HUES64 (cell line): ENCODE data around the gene LMF2.

ENCODE experiments used
- H3K27ac ChIP-seq: 2 replicates; pipeline ENCODE4 v1.7.0; 2013; ENCODE audit warnings: low read depth, low read length, inconsistent platforms
- H3K27me3 ChIP-seq: 2 replicates; pipeline ENCODE4 v1.6.1; 2013; ENCODE audit warnings: mild to moderate bottlenecking, low read length; ENCODE audit not compliant: insufficient read depth
- H3K36me3 ChIP-seq: 2 replicates; pipeline ENCODE4 v1.6.1; 2013; ENCODE audit warnings: mild to moderate bottlenecking, low read length; ENCODE audit not compliant: insufficient read depth
- H3K4me1 ChIP-seq: 2 replicates; pipeline ENCODE4 v1.6.1; 2013; ENCODE audit warnings: mild to moderate bottlenecking, low read length, moderate library complexity; ENCODE audit not compliant: insufficient read depth
- H3K4me3 ChIP-seq: 2 replicates; pipeline ENCODE4 v1.5.1; 2013; ENCODE audit warnings: mild to moderate bottlenecking, low read length, moderate library complexity
- H3K9ac ChIP-seq: 2 replicates; pipeline ENCODE4 v1.6.1; 2013; ENCODE audit warnings: mild to moderate bottlenecking, low read depth, low read length
- H3K9me3 ChIP-seq: 2 replicates; pipeline ENCODE4 v1.6.1; 2013; ENCODE audit warnings: low read depth, low read length; ENCODE audit not compliant: insufficient read depth
- WGBS: fragments of 150-250, 120-280 bp; methylation state at CpG from one replicate; pipeline ENCODE4 v1.1.7; 2013; ENCODE audit warnings: missing lambda C conversion rate; 5-methylcytosine and 5-hydroxymethylcytosine counted together

LMF2 gene

GRCh38 chr22:50527921-50528681, 20.6 kb upstream of the LMF2 start:
- Histone ChIP-seq H3K9ac (no peak overlapping the region), H3K27me3 (peaks cover 67% of the 10 kb centered on the region), H3K4me3 (no peak overlapping the region), H3K36me3 (peaks cover 6% of the 10 kb centered on the region), H3K27ac (no peak overlapping the region), H3K9me3 (no peaks in the 10 kb centered on the region), H3K4me1 (no peaks in the 10 kb centered on the region; the same call in 1 of the 2 replicates)
- WGBS: 92% methylated on average over 18 of the region's 18 CpGs

DNA sequence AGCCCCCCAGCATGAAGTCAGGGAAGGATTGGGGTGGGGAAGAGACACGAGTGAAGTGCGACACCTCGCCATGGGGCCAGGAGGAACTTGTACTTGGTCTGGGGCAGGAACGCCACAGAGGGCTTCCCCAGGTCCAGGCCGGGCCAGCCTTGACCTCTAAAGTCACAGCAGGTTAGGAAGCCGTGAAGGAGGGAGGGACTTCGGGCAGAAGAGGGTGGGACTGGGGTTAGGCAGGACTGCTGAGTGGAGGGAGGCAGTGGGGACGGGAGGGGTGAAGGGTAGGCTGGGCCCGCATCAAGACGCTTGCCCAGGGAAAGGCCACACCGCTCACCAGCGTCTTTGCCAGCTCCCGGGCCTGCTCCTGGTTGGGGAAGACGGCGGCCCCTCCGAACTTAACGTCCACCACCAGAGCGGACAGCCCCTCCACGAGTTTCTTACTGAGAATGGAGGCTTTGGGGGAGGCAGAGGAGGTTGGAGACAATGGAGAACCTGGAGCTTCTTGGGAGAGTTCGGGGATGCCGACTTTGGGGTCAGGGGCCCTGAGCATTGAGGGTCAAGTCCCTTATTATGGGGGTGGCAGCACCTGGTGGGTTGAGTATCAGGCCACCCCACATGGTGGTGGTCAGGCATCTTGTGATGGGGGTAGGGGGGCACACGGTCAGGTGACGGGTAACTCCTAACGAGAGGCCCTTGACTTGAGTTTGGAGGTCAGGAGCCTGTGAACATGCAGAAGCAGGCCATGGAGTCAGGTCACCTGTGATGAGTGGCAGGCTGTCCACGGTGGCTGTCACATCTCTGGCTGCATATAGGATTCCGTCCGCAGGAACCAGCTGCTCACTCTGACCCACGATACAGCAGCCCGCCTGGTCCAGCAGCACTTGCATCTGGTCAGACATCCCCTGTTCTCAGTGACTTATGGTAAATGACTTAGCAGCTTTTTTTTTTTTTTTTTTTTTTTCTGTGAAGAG, 19.6 kb upstream of the LMF2 start:
- H3K27me3 ChIP-seq: peaks cover 57% of the 10 kb centered on the region
- H3K4me3 ChIP-seq: peak overlapping the region; percentile 79
- H3K4me1 ChIP-seq: no peaks in the 10 kb centered on the region; the same call in 1 of the 2 replicates
- no peaks in the 10 kb centered on the region for H3K9me3 ChIP-seq
- 49% methylated on average over 29 of the region's 29 CpGs for WGBS
- H3K27ac ChIP-seq: no peak overlapping the region
- peaks cover 15% of the 10 kb centered on the region for H3K36me3 ChIP-seq
- H3K9ac ChIP-seq: no peak overlapping the region

DNA sequence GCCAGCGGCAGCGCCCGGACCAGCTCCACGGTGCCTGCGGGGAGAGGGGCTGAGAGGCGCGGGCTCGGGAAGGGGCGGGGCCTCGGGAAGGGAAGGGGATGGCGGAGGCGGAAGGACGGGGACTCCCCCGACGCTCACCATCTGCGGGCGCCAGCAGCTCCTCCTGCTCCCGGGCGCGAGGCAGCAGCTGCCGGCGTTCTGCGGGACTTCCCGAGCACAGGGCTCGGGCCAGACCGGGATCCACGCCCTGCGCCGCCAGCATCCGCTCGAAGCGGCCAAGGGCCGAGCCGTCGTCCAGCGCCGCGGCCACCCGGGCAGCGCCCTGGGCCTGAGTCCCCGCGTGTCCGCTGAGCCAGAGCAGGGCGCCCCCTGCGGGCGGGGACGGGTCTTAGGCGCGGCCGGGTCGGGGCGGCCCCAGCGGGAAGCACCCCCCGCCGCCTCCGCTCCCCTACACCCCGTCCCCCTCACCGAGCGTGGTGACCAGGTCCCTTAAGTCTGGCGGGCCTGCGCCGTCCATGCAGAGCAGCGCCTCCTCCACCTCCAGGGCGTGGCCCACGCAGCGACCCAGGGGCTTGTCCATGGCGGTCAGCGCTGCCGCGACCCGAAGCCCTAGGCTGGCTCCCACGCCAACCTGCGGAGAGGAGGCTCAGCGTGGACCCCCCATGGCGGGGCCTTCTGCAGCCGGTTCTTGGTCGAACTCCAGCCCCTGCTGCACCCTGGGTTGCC, 18.8 kb upstream of the LMF2 start:
- peaks cover 22% of the 10 kb centered on the region for H3K36me3 ChIP-seq
- peak overlapping the region; percentile 92; the same call in 1 of the 2 replicates for H3K27ac ChIP-seq
- H3K9ac ChIP-seq: peak overlapping the region; percentile 77
- no peaks in the 10 kb centered on the region for H3K9me3 ChIP-seq
- WGBS: under 1% methylated on average over 77 of the region's 77 CpGs
- H3K4me1 ChIP-seq: no peaks in the 10 kb centered on the region; the same call in 1 of the 2 replicates
- H3K4me3 ChIP-seq: peak overlapping the region; percentile 79
- peaks cover 49% of the 10 kb centered on the region for H3K27me3 ChIP-seq

- Histone ChIP-seq H3K4me3 (peak overlapping the region; percentile 79), H3K36me3 (peaks cover 26% of the 10 kb centered on the region)
- WGBS: under 1% methylated on average over 33 of the region's 33 CpGs
These were observed 18.3 kb upstream of the LMF2 start for GRCh38 chr22:50525858-50526107.

DNA sequence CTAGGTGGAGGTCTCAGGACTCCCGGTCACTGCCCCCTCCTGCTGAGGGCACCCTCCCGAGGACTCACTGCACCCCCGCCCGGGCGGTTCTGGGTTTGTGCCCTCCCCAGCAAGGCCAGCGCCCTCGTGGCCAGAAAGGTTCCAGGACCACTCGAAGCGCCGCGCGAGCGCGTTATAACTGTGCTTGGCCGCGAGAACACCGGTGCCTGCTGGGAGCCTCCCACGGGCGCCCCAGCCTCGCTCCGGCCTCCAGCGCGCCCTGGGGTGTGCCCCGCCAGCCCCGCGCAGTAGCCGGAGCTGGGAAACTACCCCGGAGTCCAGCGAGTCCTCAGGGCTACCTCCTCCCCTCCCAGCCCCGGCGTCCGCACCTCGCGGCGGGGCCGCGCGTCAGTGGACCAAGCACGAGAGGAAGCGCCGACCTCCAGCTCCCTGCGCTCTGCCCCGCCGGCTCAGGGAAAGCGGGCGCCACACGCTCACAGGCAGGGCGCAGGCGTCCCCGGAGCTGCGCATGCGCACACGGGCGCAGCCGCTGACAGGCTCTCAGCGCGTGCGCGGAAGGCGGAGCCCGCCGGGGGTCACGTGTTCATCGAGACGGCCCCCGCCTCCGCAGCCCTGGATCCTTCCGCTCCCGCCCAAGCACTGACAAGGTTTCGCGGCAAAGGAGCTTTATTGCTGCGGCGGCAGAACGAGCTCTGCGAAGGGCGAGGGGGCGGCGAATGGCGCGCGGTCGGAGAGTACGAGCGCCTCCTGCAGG, 17.8 kb upstream of the LMF2 start, which contains the start of gene SCO2:
SCO2 (minus strand) TSS at position 495 of the 754 bp plus-strand sequence. CDS start 1,187 bp downstream, outside the sequence.
- peaks cover 39% of the 10 kb centered on the region for H3K27me3 ChIP-seq
- H3K4me3 ChIP-seq: peak within 1 kb of the TSS; percentile 79
- no peaks in the 10 kb centered on the region for H3K9me3 ChIP-seq
- H3K27ac ChIP-seq: peak within 1 kb of the TSS; percentile 92
- under 1% methylated on average over 84 of the region's 84 CpGs for WGBS
- H3K4me1 ChIP-seq: no peaks in the 10 kb centered on the region; the same call in 1 of the 2 replicates
- peaks cover 27% of the 10 kb centered on the region for H3K36me3 ChIP-seq
- peak within 1 kb of the TSS; percentile 77 for H3K9ac ChIP-seq

More at GRCh38 chr22:50525858-50526107, 18.3 kb upstream of the LMF2 start:
- no peaks in the 10 kb centered on the region for H3K9me3 ChIP-seq
- H3K27me3 ChIP-seq: peaks cover 44% of the 10 kb centered on the region
- H3K4me1 ChIP-seq: no peaks in the 10 kb centered on the region; the same call in 1 of the 2 replicates
- peak overlapping the region; percentile 92; the same call in 1 of the 2 replicates for H3K27ac ChIP-seq
- H3K9ac ChIP-seq: peak overlapping the region; percentile 77

DNA sequence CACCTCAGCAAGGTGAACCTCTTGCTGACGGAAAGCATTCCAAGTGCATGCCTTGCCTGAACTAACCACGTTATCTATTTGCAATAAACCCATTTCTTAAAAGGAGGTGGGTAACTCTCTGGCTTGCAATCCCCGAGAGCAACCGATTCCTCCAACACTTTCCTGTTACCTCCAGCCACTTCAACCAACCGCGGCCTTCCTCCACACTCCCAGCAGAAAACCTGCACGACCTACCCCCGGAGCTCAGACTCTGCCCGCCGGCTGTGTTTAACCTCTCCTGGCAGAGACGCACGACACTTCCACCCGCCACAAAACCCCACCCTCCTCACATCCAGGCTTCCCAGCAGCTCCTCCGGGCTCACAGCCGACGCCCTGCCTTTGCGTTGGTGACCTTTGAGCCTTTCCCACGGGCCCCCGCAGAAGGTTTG, 17.2 kb upstream of the LMF2 start:
- Histone ChIP-seq H3K4me1 (no peaks in the 10 kb centered on the region; the same call in 1 of the 2 replicates), H3K9ac (peak overlapping the region; percentile 77), H3K27me3 (peaks cover 33% of the 10 kb centered on the region), H3K27ac (peak overlapping the region; percentile 92), H3K4me3 (peak overlapping the region; percentile 79), H3K9me3 (no peaks in the 10 kb centered on the region), H3K36me3 (peaks cover 28% of the 10 kb centered on the region)
- WGBS: 28% methylated on average over 19 of the region's 19 CpGs

DNA sequence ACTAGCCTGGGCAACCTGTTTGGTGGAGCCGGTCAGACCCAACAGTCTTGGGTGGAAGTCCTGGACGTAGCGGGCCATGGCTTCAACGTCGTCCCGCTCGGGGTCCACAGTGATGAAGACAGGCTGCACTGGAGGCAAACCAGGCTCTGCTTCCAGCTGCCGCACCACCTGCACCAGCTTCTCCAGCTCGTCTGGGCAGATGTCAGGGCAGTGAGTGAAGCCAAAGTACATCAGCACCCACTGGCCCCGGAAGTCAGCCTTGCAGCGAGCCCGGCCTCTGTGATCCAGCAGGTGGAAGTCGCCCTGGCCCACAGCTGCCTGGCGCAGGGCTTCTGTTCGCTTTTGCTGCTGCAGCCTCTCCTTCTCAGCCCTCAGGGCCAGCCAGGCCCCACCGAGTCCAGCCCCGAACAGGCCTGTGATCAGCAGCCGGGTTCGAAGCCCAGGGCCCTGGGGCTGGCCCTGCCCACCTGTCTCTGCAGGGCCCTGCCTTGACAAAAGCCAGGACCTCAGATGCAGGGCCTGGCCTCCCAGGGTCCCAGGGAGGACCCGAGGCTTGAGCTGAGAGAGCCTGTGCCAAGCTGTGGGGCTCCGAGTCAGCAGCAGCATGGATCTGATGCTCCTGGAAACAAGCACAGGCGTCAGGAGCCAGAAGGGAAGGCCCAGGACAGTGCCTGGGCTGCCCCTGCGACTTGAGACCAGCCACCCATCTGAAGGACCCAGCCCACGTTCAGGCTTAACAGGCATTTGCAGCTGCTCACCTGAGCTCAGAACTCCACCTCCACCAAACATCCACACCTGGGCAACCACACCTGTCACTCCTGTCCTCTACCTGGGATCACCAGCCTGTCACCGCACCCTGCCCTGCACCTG, 16.5 kb upstream of the LMF2 start:
- Histone ChIP-seq H3K27me3 (peaks cover 27% of the 10 kb centered on the region), H3K9me3 (no peaks in the 10 kb centered on the region), H3K27ac (no peak overlapping the region), H3K9ac (peak overlapping the region; percentile 77), H3K4me3 (peak overlapping the region; percentile 79), H3K4me1 (no peaks in the 10 kb centered on the region; the same call in 1 of the 2 replicates), H3K36me3 (peaks cover 34% of the 10 kb centered on the region)
- 91% methylated on average over 25 of the region's 25 CpGs for WGBS

- Histone ChIP-seq H3K27me3 (peaks cover 21% of the 10 kb centered on the region), H3K9ac (no peak overlapping the region), H3K27ac (no peak overlapping the region), H3K36me3 (peaks cover 38% of the 10 kb centered on the region), H3K9me3 (no peaks in the 10 kb centered on the region), H3K4me1 (no peaks in the 10 kb centered on the region; the same call in 1 of the 2 replicates), H3K4me3 (no peak overlapping the region)
- WGBS: 95% methylated on average over 16 of the region's 16 CpGs
These were observed 15.9 kb upstream of the LMF2 start for GRCh38 chr22:50523458-50523805.

- Histone ChIP-seq H3K9me3 (no peaks in the 10 kb centered on the region), H3K4me1 (no peaks in the 10 kb centered on the region; the same call in 1 of the 2 replicates), H3K4me3 (no peak overlapping the region), H3K36me3 (peaks cover 43% of the 10 kb centered on the region), H3K27me3 (peaks cover 16% of the 10 kb centered on the region), H3K27ac (no peak overlapping the region), H3K9ac (no peak overlapping the region)
- 96% methylated on average over 22 of the region's 22 CpGs for WGBS
These were observed 15.4 kb upstream of the LMF2 start for GRCh38 chr22:50522806-50523438.
